WTC11 (cell line): ENCODE results near the gene ZNF18.

Experiments
- AFF4 ChIP-seq: sonication (generic); formaldehyde crosslinking; IDR thresholded peaks from 2 replicates; pipeline ENCODE4 v1.8.1; 2023; ENCODE audit warnings: mild to moderate bottlenecking, missing genetic modification reagents, borderline replicate concordance
- ATF1 ChIP-seq: sonication (generic); formaldehyde crosslinking; IDR thresholded peaks from 2 replicates; pipeline ENCODE4 v1.8.1; 2023; ENCODE audit warnings: mild to moderate bottlenecking, moderate library complexity, missing genetic modification reagents
- JUN ChIP-seq: sonication (generic); formaldehyde crosslinking; IDR thresholded peaks from 2 replicates; pipeline ENCODE4 v1.8.0; 2023; ENCODE audit warnings: mild to moderate bottlenecking, missing genetic modification reagents
- KAT7 ChIP-seq: sonication (generic); formaldehyde crosslinking; IDR thresholded peaks from 2 replicates; pipeline ENCODE4 v1.8.1; 2023; ENCODE audit warnings: missing genetic modification reagents, mild to moderate bottlenecking, borderline replicate concordance
- MAX ChIP-seq: sonication (generic); formaldehyde crosslinking; IDR thresholded peaks from 2 replicates; pipeline ENCODE4 v1.8.0; 2022; ENCODE audit warnings: mild to moderate bottlenecking, missing genetic modification reagents
- TEAD1 ChIP-seq: sonication (generic); formaldehyde crosslinking; IDR thresholded peaks from 2 replicates; pipeline ENCODE4 v1.8.0; 2022; ENCODE audit warnings: mild to moderate bottlenecking, missing genetic modification reagents
- TF ChIP-seq, protein P1 (sequence below): fragments of 200-600 bp; IDR thresholded peaks from 2 replicates; pipeline ENCODE4 v1.8.0; 2022; ENCODE audit warnings: antibody characterized with exemption

DNA sequence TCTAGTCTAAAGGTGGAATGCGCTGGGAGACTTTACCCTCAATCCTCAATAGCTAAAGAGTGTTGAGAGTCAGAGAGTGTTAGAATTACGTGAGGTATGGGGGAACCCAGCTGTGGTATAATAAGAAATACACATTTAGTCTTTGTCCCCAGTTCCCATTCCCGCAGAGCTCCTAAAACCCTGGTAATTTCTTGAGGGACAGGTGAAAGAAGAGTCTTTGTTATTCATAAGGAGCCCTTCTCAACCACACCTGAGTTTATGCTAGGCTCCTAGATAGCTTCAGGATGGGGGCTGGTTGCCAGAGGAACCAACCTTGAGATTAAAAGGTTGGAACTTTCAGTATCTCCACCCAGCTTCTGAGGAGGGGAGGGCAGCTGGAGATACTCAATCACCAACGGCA is 5.8 kb downstream of the ZNF18 start:
- TF ChIP-seq, protein P1, sequence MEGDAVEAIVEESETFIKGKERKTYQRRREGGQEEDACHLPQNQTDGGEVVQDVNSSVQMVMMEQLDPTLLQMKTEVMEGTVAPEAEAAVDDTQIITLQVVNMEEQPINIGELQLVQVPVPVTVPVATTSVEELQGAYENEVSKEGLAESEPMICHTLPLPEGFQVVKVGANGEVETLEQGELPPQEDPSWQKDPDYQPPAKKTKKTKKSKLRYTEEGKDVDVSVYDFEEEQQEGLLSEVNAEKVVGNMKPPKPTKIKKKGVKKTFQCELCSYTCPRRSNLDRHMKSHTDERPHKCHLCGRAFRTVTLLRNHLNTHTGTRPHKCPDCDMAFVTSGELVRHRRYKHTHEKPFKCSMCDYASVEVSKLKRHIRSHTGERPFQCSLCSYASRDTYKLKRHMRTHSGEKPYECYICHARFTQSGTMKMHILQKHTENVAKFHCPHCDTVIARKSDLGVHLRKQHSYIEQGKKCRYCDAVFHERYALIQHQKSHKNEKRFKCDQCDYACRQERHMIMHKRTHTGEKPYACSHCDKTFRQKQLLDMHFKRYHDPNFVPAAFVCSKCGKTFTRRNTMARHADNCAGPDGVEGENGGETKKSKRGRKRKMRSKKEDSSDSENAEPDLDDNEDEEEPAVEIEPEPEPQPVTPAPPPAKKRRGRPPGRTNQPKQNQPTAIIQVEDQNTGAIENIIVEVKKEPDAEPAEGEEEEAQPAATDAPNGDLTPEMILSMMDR = no peak
- no peak for TF ChIP-seq ATF1 (CRISPR knock-in tag)
- TF ChIP-seq JUN (CRISPR knock-in tag) = no peak
- no peak for TF ChIP-seq KAT7 (CRISPR knock-in tag)
- no peak for TF ChIP-seq TEAD1 (CRISPR knock-in tag)
- no peak for TF ChIP-seq AFF4 (CRISPR knock-in tag)
- no peak for TF ChIP-seq MAX (CRISPR knock-in tag)
